NCI-H1105 treated with DMSO at 0.1 percent for 48 hours (cell line): ENCODE measurements around the gene HIGD2B.
"Not testable (repeated sequence)": the region's sequence is repeated elsewhere in the genome, so short reads cannot be mapped to it uniquely, and the experiment has no call there.

ENCODE experiments used
- DNase-seq: peaks from one replicate; lab custom pipeline; 2025; lab: John Stamatoyannopoulos, UW

Gene HIGD2B

DNA sequence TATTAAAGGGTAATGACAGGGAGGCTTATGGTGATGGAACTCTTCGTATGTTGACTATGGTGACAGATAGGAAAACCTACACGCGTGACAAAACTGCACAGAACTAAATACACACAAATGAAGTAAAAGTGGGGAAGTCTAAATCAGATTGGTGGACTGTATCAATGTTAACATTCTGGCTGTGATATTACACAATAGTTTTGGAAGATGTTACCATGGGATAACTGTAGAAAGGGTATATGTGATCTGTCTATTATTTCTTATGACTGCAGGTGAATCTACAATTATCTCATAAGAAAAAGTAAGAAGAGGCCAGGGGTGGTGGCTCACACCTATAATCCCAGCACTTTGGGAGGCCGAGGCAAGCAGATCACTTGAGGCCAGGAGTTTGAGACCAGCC is 9.1 kb downstream of the HIGD2B start:
- DNase-seq = no peak

DNA sequence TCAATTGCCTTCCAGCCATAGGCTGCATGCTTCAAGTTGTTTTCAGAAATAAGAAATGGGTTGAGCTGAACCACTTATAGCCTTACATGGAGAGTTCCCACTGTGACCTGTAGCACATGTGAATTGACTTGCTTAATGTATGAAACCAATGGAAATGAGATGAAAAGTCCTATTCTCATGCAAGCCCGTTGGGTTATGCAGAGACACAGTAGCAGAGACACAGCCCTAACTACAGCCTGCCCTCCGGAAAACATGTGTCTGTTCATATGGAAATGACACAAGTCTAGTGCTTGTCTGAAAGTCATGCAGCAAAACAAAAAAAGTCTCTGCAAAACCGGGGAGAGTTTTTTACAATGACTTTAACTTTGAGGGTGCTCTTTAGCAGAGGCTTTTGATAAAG is 14.5 kb downstream of the HIGD2B start:
- DNase-seq = no peak

DNA sequence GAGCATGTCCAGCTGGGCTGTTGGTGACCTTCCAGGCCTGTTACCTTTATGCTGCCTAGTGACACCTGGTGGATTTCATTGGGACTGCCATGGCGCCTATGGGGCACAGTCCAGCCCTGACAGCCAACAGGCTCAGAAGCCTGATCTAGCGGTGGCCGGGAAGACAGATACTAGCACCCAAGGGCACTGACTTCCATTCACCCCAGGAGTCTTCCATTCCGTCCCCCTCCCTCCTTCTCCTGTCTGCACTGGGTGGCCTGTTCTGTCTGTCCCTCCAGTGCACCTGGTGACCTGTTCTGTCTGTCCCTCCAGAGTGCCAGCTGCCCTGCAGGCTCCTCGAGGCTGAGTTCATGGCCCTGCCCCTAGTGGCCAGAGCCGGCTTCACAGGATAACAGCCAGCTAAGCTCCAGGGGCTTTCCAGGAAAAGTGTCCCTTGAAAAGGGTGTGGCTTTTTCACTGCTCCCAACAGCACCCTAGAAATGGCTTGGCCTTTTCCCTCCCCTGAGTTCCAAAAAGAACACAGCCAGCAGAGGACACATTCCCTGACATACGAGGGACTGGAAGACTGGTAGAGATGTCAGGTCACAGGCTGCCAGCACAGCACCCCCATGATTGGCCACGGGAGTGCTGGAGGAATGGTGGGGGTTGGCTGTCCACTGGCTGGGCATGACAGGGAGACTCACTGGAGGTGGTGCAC is 15.2 kb downstream of the HIGD2B start:
- DNase-seq = not testable (repeated sequence)

DNA sequence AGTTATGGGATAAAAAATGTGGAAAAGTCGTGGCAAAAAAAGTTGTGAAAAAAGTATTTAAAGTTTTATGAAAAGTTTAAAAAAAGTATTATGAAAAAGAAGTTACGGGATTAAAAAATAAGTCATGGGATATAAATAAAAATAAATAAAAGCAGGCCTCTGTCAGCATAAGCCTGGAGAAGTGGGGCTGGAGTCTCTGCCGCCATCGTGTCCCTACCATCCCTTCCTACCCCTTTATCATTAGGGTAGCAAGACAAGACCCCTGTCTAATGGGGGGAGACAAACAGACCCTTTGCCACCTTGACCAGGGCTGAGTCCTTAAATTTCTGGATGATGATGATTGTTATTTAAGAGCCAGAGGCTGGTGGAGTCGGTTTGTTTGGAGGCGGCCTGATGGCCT is 16.2 kb downstream of the HIGD2B start:
- DNase-seq = not testable (repeated sequence)

DNA sequence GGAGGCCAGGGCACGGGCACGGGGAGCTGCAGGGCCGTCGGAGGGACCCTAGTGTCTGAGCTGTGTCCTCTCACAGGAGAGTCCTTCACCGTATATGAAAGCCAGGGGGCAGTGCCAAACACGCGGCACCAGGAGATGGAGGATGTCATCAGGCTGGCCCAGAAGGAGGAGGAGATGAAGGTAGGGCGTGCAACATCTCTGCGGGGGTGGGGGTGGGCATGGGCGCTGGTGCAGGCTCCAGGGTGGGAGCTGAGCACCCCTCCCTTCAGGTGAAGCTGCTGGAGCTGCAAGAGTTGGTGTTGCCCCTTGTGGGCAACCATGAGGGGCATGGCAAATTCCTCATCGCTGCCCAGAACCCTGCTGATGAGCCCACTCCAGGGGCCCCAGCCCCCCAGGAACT is 20.3 kb downstream of the HIGD2B start:
- not testable (repeated sequence) for DNase-seq

DNA sequence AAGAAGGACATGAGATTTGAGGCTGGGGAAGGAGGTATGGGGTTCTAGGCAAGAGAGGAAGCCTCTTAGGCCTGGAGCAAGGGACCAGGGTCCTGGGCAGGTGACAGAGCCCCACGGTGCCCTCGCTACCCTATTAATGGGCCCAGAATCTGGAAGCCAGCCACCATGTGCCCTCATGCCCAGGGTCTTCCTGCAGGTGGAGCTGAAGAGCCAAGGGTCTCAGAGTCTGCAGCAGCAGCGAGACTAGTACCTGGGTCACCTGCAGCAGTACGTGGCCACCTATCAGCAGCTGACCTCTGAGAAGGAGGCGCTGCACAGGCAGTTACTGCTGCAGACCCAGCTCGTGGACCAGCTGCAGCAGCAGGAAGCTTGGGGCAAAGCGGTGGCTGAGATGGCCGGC is 22.1 kb downstream of the HIGD2B start:
- DNase-seq = not testable (repeated sequence)

DNA sequence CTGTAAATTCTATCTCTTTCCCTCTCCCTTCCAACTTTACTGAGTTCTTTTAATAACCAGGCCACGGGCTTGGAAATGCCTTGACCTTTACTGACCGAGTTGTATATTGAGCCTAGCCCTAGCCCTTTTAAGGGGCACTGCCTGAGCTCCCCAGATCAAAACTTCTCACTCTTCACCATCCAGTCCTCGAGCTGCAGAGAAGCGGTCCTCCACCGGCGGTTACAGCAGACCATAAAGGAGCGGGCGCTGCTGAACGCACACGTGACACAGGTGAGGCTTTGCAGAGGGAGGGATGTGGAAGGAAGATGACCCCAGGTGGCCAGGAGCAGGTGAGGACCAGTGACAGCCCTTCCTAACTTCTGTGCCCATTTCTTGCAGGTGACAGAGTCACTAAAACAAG is 24.9 kb downstream of the HIGD2B start:
- DNase-seq = not testable (repeated sequence)

DNA sequence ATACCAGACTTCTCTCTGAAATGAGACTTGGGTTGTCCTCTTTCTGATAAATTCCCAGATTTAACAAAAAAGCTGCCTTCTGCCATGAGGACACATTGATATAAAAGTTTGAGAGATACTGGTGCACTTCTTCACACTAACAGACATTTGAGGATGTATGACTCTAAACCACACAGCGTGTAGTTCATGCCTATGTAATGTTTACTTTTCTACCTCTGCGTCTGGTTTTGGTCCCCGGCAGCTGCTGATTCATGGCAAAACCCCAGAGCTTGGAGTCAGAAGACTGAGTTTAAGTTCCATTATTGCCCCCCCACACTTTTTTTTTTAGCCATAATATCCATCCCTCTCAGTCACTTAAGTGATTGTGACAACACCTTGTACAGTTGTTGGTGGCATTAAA is 30.0 kb downstream of the HIGD2B start:
- not testable (repeated sequence) for DNase-seq

DNA sequence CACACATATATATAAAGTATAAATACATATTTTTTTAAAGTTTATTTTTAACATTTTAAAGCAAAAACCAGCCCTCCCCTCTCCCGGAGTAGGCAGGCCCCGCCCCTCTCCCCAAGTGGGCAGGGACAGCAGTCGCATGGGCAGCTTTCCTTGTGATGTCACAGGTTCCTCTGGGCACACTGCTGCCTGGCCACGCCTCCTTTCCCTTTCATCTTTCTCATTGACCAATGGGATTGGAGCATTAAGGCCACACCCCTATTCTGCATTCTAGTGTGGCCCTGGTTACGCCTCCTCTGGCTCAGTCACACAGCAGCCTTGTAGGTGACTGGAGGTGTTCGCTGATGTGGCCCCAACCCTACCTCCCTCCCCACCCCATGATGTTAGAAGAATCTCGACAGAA is 31.6 kb downstream of the HIGD2B start, which contains the start of gene GOLGA6B:
Gene GOLGA6B, plus strand, starts transcription at position 301 of the 400 bp plus-strand sequence. Its CDS starts 41 bp downstream, at position 342.
- not testable (repeated sequence) for DNase-seq

DNA sequence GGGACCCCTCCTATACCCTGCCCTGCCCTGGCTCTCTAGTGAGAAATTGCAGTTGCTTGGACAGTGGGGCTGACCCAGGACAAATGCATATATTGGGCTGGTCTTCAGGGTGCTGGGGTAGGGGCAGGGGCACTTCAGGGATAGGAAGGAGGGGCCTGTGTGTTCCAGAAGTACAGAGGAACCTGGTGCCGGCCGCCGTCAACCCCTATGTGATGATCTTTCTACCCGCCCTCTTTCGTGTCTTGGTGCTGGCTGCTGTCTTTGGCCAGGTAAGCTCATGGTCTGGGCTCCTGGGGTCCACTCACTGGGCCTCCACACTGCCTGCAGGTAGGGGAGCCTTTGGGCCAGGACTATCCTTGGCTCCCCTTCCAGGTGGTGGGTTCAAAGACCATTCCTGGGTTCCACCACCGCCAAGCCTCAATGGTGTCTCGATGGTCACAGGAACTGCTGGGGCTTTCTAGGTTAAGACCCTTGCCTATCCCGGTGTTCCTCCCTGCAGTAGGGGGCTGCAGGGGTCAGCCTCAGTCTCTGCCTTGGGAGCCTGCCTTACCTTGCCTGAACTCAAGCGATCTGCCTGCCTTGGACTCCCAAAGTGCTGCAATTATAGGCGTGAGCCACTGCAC is 37.2 kb downstream of the HIGD2B start:
- DNase-seq = not testable (repeated sequence)

DNA sequence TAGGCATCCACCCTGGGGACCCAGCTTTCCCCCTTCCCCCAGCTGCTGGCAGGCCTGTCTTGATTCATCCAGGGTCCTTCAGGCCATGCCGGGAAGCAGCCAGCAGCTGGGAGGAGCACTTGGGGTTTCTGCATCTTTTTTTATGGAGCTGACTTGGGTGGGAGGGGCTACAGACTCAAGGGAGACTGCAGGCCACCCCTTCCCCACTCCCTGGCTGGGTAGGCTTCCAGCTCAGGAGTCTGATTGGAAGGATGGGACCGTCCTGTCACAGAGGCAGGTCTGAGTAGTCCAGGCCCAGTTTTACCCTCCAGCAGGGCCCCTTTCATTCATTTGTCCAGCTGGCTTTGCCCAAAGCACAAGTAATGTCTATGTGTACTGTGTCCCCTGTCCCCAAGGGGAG is 43.7 kb downstream of the HIGD2B start:
- not testable (repeated sequence) for DNase-seq

DNA sequence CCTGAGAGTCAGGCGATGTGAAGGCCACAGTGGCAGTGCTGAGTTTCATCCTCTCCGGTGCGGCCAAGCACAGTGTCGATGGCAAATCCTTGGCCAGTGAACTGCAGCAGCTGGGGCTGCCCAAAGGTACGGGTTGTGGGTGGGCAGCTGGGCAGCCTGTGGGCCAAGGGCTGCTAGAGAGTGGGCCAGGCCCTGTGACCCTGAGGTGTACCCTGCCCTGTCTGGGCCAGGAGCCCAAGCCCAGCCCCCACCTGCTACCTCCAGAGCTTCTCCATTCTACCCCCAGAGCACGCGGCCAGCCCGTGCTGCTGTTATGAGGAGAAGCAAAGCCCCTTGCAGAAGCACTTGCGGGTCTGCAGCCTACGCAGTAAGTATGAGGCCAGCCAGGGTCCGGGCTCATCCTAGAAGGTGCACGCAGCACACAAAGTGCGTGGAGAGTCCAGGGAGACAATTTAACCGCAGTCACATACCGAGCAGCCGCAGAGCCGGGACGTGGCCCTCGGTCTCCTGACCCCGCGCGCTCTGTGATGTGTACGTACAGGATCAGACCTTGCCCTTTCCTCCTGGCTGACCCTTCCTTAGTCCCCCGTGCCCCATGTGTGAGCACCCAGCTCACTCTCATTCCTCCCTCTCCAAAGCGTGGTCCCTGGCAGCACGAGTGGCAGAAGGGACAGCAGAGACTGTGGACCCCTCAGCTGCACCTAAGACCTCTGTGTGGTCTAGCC is 46.1 kb downstream of the HIGD2B start:
- not testable (repeated sequence) for DNase-seq

DNA sequence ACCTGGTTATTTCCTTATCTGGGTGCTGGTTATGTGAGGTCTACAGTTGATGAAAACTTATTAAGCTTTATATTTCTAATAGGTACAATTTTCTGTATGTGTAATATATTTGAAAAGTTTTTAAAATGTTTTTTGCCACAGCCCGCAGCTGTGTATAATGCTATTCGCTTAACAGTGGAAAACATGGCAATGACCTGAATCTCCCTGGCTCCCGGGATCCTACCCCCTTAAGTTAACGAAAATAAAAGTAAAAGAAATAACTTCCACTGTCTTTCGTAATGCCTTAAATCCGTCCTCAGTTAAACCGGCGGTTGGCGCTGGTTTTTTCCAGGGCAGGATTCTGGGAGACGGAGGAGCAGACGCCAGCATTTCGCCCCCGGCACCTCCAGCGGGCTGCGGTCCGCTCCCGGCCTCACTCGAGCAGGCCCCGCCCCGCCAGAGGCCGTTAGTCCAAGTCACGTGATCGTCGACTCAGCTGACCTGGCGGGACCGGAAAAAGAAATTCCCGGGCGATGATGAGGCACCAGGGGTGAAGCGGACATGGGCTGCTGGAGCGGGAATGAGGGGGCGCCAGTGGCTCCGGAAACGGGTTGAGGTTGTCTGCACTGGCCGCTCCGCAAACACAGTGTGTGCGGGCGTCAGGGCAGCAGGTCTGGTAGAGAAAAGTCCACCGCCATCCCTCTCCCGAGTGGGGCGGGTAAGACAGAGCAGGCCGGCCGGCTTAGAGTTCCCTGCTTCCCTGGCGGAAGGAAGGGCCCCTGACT is 49.3 kb downstream of the HIGD2B start:
- DNase-seq = not testable (repeated sequence)

DNA sequence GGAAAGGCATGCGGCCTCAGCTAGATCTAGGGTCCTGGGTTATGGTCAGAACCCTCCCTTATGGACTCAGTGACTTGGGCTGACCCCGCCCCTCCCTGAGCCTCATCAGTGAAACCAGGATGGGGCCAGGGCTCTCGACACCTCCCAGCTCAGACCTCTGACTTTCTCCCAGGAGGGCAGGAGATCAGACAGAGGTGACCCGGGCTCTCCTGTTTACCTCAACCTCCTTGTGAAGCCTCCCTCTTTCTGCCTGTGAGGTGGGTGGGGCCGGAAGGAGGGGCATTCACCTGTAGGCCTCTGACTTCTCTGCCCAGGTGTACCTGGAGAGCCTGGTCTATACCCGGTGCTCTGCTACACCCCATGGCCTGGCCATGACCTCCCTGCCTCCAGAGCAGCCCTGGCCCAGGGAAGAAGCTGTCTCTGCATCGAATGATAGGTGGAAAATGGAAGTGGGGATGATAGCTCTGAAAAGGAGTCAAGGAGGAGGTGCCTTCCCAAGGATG is 56.9 kb downstream of the HIGD2B start:
- not testable (repeated sequence) for DNase-seq

DNA sequence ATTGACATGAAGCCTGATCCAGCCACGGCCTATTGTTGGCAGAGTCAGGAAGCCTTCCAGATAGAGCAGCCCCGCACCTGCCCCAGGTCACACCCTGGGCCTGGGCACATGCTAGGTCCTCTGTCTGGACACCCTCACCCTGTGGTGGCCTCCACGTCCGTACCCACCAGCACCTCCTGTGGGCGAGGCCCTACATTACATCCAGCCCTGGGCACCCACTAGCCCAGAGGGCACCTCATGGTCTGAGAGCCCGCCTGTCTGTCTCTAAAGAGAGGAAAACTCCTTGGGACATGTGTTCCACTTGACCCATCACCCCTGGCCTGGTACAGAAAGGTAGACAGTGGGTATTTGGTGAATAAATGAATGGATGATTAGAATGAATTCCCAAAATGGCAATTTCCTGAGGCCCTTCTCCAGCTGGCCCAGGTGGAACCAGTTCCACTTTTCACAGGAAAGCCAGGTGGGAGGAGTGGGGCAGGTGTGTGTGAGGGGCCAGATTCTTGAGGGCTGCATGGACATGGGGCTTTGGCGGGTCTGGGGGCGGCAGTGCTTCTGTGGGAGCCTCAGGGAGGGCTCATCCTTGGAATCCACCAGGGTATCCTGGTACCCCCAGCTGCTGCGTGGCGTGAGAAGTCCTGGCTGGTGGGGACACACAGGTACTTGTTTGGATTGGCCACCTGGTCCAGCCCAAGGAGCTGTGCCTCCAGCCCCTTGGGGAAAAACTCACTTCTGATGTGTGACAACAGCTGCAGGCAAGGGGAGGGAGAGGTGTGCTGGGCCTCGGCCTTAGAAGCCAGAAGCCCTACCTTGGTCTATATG is 57.5 kb downstream of the HIGD2B start:
- DNase-seq = not testable (repeated sequence)

DNA sequence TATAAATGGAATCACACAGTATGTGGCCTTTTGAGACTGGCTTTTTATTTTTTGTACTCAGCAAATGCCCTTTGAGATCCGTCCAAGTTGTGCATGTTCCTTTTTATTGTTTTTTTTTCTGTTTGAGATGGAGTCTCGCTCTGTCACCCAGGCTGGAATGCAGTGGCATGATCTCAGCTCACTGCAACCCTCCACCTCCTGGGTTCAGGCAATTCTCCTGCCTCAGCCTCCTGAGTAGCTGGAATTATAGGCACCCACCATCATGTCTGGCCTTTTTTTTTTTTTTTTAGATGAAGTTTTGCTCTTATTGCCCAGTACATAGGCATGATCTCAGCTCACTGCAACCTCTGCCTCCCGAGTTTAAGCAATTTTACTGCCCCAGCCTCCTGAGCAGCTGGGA is 59.8 kb downstream of the HIGD2B start:
- not testable (repeated sequence) for DNase-seq
